Measurements from ENCODE around the gene ACBD6.

ACBD6 gene

GRCh38 chr1:180524915-180525714 is 22.7 kb upstream of the ACBD6 start:
- no peak for DNase-seq

GRCh38 chr1:180524160-180524914 is 22.0 kb upstream of the ACBD6 start:
- no peak for DNase-seq

- no peak for DNase-seq
These were observed 19.8 kb upstream of the ACBD6 start for GRCh38 chr1:180522213-180522515.

- DNase-seq = no peak
These were observed 19.3 kb upstream of the ACBD6 start for GRCh38 chr1:180521474-180522212.

- DNase-seq = no peak
These were observed 17.5 kb upstream of the ACBD6 start for GRCh38 chr1:180519846-180520245.

- peak; percentile 79 for DNase-seq
These were observed 13.5 kb upstream of the ACBD6 start for GRCh38 chr1:180515857-180516388.

- DNase-seq = no peak
These were observed 13.0 kb upstream of the ACBD6 start for GRCh38 chr1:180515364-180515763.

- DNase-seq = no peak
These were observed 11.2 kb upstream of the ACBD6 start for GRCh38 chr1:180513531-180513930.

- DNase-seq = no peak
These were observed 8.5 kb upstream of the ACBD6 start for GRCh38 chr1:180510882-180511281.

GRCh38 chr1:180508725-180509097 is 6.3 kb upstream of the ACBD6 start:
- no peak for DNase-seq

- peak; percentile 47 for DNase-seq
These were observed 5.7 kb upstream of the ACBD6 start for GRCh38 chr1:180507795-180508724.

- DNase-seq = peak; percentile 37
These were observed 3.5 kb upstream of the ACBD6 start for GRCh38 chr1:180505732-180506335.

GRCh38 chr1:180504186-180504585 is 1.8 kb upstream of the ACBD6 start:
- DNase-seq = peak; percentile 76

- DNase-seq = no peak
These were observed 994 bp upstream of the ACBD6 start for GRCh38 chr1:180503280-180503862.

GRCh38 chr1:180501865-180502360 is 464 bp downstream of the ACBD6 start:
- DNase-seq = no peak

- DNase-seq = no peak
These were observed 1.7 kb downstream of the ACBD6 start for GRCh38 chr1:180500689-180501088.

- no peak for DNase-seq
These were observed 3.8 kb downstream of the ACBD6 start for GRCh38 chr1:180498594-180498993.

GRCh38 chr1:180497826-180498225 is 4.6 kb downstream of the ACBD6 start:
- no peak for DNase-seq

- no peak for DNase-seq
These were observed 8.0 kb downstream of the ACBD6 start for GRCh38 chr1:180494370-180494769.

GRCh38 chr1:180489976-180490375 is 12.4 kb downstream of the ACBD6 start:
- DNase-seq = no peak

GRCh38 chr1:180489313-180489712 is 13.1 kb downstream of the ACBD6 start:
- no peak for DNase-seq

All from fibroblast of skin of scalp (primary cell).